HS-5 (cell line): ENCODE measurements around the gene TRAK1.
"Not testable (repeated sequence)": the region's sequence is repeated elsewhere in the genome, so short reads cannot be mapped to it uniquely, and the experiment has no call there.

ENCODE experiments used
- DNase-seq: peaks from one replicate; pipeline ENCODE4 v3.0.0-alpha.2; 2012; ENCODE audit warnings: low read depth

TRAK1 gene

DNA sequence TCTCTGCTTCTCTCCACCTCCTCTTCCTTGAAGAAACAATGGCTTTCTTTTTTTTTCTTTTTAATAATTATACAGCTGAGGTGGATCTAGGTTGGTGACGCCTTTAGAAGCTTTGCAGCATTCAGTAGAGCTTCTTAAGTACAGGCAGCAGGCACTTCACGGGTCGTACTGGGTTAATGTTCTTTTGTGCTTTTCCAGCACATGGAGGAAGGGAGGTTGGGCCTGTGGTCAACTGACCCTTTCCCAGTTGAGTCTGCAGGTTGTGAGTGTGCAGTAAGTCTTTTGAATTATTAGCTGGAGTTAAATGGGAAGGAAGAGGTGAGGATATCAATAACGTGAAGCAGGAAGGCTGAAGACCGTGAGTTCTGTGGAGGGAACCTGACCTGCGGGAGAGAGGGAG lies 7.0 kb downstream of the TRAK1 start:
- DNase-seq = no peak

DNA sequence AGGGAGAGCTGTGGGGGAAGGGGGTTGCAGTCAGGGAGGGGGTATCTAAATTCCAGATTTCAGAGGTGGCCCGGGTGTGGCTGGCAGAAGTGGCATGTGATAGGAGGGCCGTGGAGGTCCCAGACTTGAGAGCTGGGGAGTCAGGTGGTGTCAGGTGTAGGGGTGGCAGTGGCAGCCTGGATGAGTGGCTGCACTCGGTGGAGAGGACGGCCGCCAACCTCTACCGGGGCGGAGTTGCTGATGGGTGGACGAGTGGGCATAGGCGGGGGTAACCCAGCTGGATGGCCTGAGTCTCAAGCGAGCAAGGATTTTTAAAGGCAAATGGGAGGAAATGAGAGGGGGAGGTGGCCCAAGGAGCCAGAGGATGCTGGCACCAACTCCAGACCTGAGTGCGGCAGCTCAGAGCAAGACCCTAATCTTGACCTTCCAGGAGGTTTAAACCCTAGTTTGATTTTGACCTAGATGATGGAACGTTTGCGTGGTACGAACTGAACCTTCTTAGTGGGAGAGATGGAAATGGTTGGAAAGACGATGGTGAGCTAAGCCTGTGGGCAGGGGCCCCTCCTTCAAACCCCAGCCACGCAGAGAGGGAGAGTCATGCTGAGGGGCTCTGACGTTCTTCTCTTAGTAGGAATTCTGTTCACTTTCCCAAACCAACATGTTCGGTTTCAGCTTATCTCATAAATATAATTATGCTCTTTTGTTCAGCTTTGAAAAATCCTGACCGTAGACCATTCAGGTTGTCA lies 8.0 kb downstream of the TRAK1 start:
- no peak for DNase-seq

DNA sequence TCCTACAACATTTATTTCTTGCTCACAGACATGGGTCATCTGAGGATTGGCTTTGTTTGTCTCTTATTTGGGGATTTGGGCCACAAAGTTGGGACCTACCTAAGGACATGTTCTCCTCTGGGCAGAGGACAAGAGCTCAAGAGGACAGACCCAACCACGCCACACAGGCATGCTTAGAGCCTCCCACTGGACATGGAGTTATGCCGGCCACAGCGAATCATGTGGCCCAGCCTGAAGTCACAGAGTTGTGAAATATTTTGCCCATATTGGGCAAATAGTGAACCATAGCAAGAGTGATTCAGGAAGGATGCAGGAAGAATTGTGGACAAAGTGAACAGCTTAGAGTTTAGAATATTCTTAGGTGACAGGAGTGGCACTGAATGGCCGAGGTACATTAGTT lies 9.9 kb downstream of the TRAK1 start:
- DNase-seq = peak; percentile 54

- DNase-seq = no peak
Measured at GRCh38 chr3:42101481-42101880, 10.3 kb downstream of the TRAK1 start.

DNA sequence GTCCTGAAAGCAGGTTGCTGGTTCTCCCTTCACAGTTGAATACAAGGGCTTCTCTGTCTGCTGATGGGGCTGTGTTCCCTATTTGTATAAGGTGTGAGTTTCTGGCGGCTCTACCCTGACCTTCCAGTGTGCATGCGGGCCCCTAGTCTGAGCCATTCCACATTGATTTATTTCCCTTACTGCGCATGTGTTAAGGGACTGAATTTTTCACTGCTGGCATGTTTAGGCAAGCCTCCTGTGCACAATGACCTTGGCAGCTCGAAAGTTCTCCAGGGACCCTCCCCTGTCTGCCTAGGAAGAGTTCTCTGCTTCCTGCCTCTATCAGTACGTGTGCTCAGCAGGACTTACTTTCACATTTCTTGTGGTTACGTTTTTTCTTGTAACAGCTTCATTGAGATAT lies 11.4 kb downstream of the TRAK1 start:
- no peak for DNase-seq

DNA sequence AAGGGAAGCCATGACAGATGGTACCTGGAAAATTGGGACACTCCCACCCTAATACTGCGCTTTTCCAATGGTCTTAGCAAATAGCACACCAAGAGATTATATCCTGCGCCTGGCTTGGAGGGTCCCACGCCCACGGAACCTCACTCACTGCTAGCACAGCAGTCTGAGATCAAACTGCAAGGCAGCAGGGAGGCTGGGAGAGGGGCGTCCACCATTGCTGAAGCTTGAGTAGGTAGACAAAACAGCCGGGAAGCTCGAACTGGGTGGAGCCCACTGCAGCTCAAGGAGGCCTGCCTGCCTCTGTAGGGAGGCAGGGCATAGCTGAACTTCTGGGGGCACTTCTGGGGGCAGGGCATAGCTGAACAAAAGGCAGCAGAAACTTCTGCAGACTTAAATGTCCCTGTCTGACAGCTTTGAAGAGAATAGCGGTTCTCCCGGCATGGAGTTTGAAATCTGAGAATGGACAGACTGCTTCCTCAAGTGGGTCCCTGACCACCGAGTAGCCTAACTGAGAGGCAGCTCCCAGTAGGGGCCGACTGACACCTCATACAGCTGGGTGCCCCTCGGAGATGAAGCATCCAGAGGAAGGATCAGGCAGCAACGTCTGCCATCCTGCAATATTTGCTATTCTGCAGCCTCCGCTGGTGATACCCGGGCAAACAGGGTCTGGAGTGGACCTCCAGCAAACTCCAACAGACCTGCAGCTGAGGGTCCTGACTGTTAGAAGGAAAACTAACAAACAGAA lies 12.9 kb downstream of the TRAK1 start:
- not testable (repeated sequence) for DNase-seq

DNA sequence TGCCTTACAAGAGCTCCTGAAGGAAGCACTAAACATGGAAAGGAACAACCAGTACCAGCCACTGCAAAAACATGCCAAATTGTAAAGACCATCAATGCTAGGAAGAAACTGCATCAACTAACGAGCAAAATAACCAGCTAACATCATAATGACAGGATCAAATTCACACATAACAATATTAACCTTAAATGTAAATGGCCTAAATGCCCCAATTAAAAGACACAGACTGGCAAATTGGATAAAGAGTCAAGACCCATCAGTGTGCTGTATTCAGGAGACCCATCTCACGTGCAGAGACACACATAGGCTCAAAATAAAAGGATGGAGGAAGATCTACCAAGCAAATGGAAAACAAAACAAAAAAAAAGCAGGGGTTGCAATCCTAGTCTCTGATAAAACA lies 14.8 kb downstream of the TRAK1 start:
- DNase-seq = not testable (repeated sequence)

DNA sequence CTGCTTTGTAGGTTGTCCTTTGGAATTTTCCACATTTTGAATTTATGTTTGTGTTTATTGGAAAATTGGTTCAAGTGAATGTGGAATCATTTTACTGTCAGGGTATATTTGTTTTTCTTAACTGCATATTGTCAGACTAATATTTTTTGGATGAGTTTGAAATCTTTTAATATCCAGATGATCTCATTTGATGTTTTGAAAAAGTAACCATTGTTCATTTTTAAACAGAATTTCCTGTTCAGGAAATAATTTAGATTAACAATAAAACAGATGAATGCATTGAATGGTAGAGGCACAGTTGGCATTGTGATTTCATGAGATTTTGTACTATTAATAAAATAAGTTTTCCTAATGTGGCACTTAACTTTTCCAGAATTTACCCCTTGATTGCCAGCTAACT lies 15.5 kb downstream of the TRAK1 start:
- DNase-seq = no peak

DNA sequence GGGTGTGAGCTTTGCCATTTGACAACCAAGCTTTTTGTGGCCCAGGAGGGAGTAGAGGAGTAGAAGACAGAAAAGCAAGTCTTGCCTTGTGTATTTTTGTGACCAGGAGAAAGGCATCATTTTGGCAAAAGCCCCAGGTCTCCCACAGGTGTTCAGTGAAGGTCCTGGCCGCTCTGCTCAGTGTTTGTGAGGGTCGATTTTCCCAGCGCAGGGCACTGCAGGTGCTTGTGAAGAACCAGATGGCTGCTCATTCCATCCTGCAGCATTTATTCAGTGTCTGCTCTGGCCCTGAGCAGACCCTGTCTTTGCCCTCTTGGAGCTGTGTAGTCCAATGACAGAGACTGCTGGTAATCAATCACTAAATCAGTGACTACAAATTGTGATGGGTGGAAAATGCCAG lies 19.5 kb downstream of the TRAK1 start:
- no peak for DNase-seq

- no peak for DNase-seq
Measured at GRCh38 chr3:42114130-42114725, 23.1 kb downstream of the TRAK1 start.

DNA sequence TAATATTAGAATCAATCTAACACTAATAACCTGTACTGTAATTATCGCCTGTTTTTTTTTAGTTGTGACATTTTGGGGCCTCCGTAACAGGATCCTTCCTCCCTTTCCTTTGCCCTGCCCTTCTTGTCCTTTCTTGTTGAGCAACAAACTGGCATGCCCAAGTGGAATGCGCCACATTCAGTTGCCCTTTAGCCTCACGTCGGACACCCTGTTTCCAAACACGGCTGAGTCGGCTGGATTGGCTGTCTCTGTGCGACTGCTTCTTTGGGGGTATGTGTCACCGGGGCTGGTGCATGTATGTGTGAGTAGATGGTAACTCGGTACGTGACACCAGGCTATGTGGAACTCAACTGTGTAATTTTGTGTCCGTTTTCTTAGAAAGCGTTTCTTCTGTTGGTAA lies 24.1 kb downstream of the TRAK1 start:
- DNase-seq = no peak

DNA sequence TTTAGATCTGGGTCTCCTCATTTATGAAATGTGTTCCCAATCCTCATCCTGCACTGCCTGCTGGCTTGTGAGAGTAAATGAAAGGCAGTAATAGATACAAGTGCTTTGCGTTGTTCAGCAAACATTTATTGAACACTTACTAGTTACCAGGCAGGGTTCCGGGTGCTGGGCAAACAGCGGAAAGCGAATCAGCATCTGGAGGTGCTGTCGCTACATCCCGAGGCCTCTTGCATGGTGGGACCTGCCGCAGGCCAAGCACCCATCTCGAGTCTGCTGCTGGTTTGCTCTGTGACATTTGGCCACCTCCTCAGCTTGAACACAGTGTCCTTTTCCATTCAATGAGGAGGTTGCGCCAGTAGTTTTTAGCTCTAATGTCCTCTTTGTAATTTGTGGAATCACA lies 24.8 kb downstream of the TRAK1 start:
- DNase-seq = no peak

GRCh38 chr3:42116466-42116865 lies 25.3 kb downstream of the TRAK1 start:
- no peak for DNase-seq

DNA sequence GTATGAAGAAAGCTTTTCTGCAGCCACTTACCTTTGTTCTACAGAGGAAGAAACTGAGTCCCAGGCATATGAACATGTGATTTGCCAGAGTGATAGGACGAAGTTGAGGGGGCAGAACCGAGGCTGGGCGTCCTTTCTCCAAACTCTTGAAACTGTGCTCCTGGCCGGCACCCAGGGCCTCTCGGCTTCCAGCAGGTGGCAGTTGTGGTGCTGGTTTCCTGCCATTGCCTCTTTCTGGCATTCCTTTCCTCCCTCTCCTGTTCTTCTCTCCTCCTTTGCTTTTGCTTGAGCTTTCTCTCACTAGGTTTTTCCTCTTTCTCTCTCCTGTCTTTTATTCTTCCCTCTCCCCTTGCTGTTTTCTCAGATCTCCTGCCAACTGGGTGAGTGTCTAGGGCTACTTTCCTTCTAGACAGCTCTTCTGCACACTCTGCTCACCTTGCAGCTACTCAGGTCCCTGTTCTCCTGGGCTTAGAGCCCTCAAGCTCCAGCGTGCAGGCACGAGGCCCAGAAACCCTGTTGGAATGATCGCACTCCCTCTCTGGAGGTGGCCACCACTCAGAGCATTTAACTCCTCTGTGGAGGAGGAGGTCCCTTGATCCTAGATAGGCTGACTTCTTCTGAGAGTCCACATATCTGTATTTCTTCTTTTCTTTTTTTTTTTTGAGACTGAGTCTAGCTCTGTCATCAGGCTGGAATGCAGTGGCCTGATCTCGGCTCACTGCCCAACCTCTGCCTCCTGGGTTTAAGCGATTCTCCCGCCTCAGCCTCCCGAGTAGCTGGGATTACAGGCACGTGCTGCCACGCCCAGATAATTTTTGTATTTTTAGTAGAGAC lies 26.2 kb downstream of the TRAK1 start:
- DNase-seq = no peak

GRCh38 chr3:42118762-42119361 lies 27.7 kb downstream of the TRAK1 start:
- DNase-seq = no peak

- DNase-seq = no peak
Measured at GRCh38 chr3:42119561-42120355, 28.6 kb downstream of the TRAK1 start.

- no peak for DNase-seq
Measured at GRCh38 chr3:42120866-42121265, 29.7 kb downstream of the TRAK1 start.

- no peak for DNase-seq
Measured at GRCh38 chr3:42122261-42123011, 31.3 kb downstream of the TRAK1 start.

GRCh38 chr3:42123012-42123581 lies 31.9 kb downstream of the TRAK1 start:
- no peak for DNase-seq
